ENCODE data around the gene LEMD2.
"Not testable (repeated sequence)": the region's sequence is repeated elsewhere in the genome, so short reads cannot be mapped to it uniquely, and the experiment has no call there.

- not testable (repeated sequence) for TF ChIP-seq ZNF585B (tag by site-specific recombination; IDR thresholded peaks at IDR 0.05); MYNN (tag by site-specific recombination; IDR thresholded peaks at IDR 0.05; ENCODE audit: borderline replicate concordance); GLIS1 (tag by site-specific recombination; IDR thresholded peaks at IDR 0.05); ZNF837 (tag by site-specific recombination; IDR thresholded peaks at IDR 0.05); CTCF (tag by site-specific recombination; IDR thresholded peaks at IDR 0.05); SP2 (tag by site-specific recombination; IDR thresholded peaks at IDR 0.05); ZBTB1 (tag by site-specific recombination; IDR thresholded peaks at IDR 0.05); ZNF23 (tag by site-specific recombination; IDR thresholded peaks at IDR 0.05; ENCODE audit: borderline replicate concordance); SALL2 (tag by site-specific recombination; IDR thresholded peaks at IDR 0.05; ENCODE audit: borderline replicate concordance); MZF1 (tag by site-specific recombination; IDR thresholded peaks at IDR 0.05; ENCODE audit: borderline replicate concordance); ZNF621 (tag by site-specific recombination; IDR thresholded peaks at IDR 0.05)
Measured at GRCh38 chr6:33832831-33833230, 43.9 kb upstream of the LEMD2 start.

Data from HEK293 (cell line).